Measurements from ENCODE around the gene GALNT10.

DNA sequence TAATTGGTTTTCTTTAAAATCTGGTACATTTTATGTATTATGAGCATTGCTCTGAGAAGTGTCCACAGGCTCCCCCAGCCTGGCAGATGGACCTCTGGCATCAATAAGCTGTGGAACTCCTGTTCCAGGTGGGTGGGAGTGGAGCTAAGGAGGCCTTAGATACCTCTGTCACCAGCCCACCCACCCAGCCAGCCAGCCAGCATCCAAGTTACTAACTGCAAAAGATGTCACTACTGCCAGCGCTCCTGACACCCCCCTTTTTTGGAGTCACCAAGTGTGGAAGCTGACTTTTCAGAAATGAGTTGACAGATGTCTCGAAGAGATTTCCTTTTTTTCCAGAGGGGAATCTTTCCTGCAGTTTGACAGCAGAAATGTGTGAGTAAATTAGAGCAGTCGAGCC lies 111.2 kb downstream of the GALNT10 start:
- TF ChIP-seq, protein P1, sequence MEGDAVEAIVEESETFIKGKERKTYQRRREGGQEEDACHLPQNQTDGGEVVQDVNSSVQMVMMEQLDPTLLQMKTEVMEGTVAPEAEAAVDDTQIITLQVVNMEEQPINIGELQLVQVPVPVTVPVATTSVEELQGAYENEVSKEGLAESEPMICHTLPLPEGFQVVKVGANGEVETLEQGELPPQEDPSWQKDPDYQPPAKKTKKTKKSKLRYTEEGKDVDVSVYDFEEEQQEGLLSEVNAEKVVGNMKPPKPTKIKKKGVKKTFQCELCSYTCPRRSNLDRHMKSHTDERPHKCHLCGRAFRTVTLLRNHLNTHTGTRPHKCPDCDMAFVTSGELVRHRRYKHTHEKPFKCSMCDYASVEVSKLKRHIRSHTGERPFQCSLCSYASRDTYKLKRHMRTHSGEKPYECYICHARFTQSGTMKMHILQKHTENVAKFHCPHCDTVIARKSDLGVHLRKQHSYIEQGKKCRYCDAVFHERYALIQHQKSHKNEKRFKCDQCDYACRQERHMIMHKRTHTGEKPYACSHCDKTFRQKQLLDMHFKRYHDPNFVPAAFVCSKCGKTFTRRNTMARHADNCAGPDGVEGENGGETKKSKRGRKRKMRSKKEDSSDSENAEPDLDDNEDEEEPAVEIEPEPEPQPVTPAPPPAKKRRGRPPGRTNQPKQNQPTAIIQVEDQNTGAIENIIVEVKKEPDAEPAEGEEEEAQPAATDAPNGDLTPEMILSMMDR (IDR thresholded peaks at IDR 0.05), result no peak
- TF ChIP-seq POLR2AphosphoS5 (IDR thresholded peaks at IDR 0.05) (no peak), POLR2A (IDR thresholded peaks at IDR 0.05; ENCODE audit: low read depth) (no peak)

All from esophagus muscularis mucosa (tissue), 3 donors.